ENCODE data around the gene KRT13. TPM values are rescaled to one million over a fixed set of nuclear protein-coding genes. Genes with fewer than 3 reads are reported as not detected.

KRT13 gene
- total and polyA plus RNA-seq, 2 donors (not counting 1 experiment from before 2014, with no cell fraction given) = not detected

- no peak overlapping the region for H3K4me3 ChIP-seq (replicated peaks in 1 of 4; ENCODE audit: control extremely low read depth in 1 of 4, insufficient read depth in 1 of 4, low read depth in 3 of 4, low read length in 4 of 4)
- H4K20me1 ChIP-seq (ENCODE audit: control insufficient read depth, extremely low read depth, insufficient read depth, low read length) = no peaks in the 10 kb centered on the region
- no peak overlapping the region for H3K27ac ChIP-seq (ENCODE audit: insufficient read depth, low read length)
- H3K79me2 ChIP-seq (ENCODE audit: control insufficient read depth, insufficient read depth, low read length) = no peaks in the 10 kb centered on the region
- no peak overlapping the region for H3K9ac ChIP-seq (ENCODE audit: insufficient read depth, low read length)
- H3K36me3 ChIP-seq (ENCODE audit: control insufficient read depth, insufficient read depth, low read length) = no peaks in the 10 kb centered on the region
- H3K9me3 ChIP-seq (ENCODE audit: control insufficient read depth, insufficient read depth, low read depth, low read length) = no peaks in the 10 kb centered on the region
- no peak for TF ChIP-seq CTCF (conservative IDR thresholded peaks at IDR 0.05 in 1 of 2, IDR thresholded peaks at IDR 0.05 in 1 of 2; ENCODE audit: low read depth in 1 of 2, low read length in 2 of 2)
- no peak for TF ChIP-seq EZH2 (IDR thresholded peaks at IDR 0.05; ENCODE audit: low read length, missing control alignments)
- DNase-seq (ENCODE audit: low read depth in 2 of 2) = peak in 1 of 2 donors; percentile 70
- H2AFZ ChIP-seq (ENCODE audit: low read length) = no peak overlapping the region
- H3K27me3 ChIP-seq (ENCODE audit: control insufficient read depth, insufficient read depth, low read length) = no peaks in the 10 kb centered on the region
- H3K4me1 ChIP-seq (ENCODE audit: control insufficient read depth, extremely low read depth, insufficient read depth, low read length) = peaks cover 15% of the 10 kb centered on the region
- H3K4me2 ChIP-seq (ENCODE audit: extremely low read depth, insufficient read depth, low read length) = no peak overlapping the region
These were observed 13.1 kb downstream of the KRT13 start for GRCh38 chr17:41492351-41492750.

- H3K79me2 ChIP-seq (ENCODE audit: control insufficient read depth, insufficient read depth, low read length) = no peaks in the 10 kb centered on the region
- no peaks in the 10 kb centered on the region for H4K20me1 ChIP-seq (ENCODE audit: control insufficient read depth, extremely low read depth, insufficient read depth, low read length)
- H3K36me3 ChIP-seq (ENCODE audit: control insufficient read depth, insufficient read depth, low read length) = no peaks in the 10 kb centered on the region
- H3K27me3 ChIP-seq (ENCODE audit: control insufficient read depth, insufficient read depth, low read length) = no peaks in the 10 kb centered on the region
- no peak for TF ChIP-seq CTCF (conservative IDR thresholded peaks at IDR 0.05 in 1 of 2, IDR thresholded peaks at IDR 0.05 in 1 of 2; ENCODE audit: low read depth in 1 of 2, low read length in 2 of 2)
- no peak overlapping the region for H3K27ac ChIP-seq (ENCODE audit: insufficient read depth, low read length)
- H3K4me1 ChIP-seq (ENCODE audit: control insufficient read depth, extremely low read depth, insufficient read depth, low read length) = peaks cover 11% of the 10 kb centered on the region
- H3K9ac ChIP-seq (ENCODE audit: insufficient read depth, low read length) = no peak overlapping the region
- no peaks in the 10 kb centered on the region for H3K9me3 ChIP-seq (ENCODE audit: control insufficient read depth, insufficient read depth, low read depth, low read length)
- no peak overlapping the region for H3K4me2 ChIP-seq (ENCODE audit: extremely low read depth, insufficient read depth, low read length)
- no peak overlapping the region for H2AFZ ChIP-seq (ENCODE audit: low read length)
- no peak overlapping the region for H3K4me3 ChIP-seq (replicated peaks in 1 of 4; ENCODE audit: control extremely low read depth in 1 of 4, insufficient read depth in 1 of 4, low read depth in 3 of 4, low read length in 4 of 4)
- no peak for DNase-seq (ENCODE audit: low read depth in 2 of 2)
These were observed 13.9 kb downstream of the KRT13 start for GRCh38 chr17:41491476-41491875.

GRCh38 chr17:41490000-41490990 lies 15.1 kb downstream of the KRT13 start:
- TF ChIP-seq EZH2 (IDR thresholded peaks at IDR 0.05; ENCODE audit: low read length, missing control alignments) (no peak), CTCF (conservative IDR thresholded peaks at IDR 0.05 in 1 of 2, IDR thresholded peaks at IDR 0.05 in 1 of 2; ENCODE audit: low read depth in 1 of 2, low read length in 2 of 2) (no peak)

More at GRCh38 chr17:41490000-41490990, 15.1 kb downstream of the KRT13 start:
- no peak overlapping the region for H3K4me2 ChIP-seq (ENCODE audit: extremely low read depth, insufficient read depth, low read length)
- H2AFZ ChIP-seq (ENCODE audit: low read length) = no peak overlapping the region
- no peaks in the 10 kb centered on the region for H3K79me2 ChIP-seq (ENCODE audit: control insufficient read depth, insufficient read depth, low read length)
- no peak overlapping the region for H3K9ac ChIP-seq (ENCODE audit: insufficient read depth, low read length)
- DNase-seq (ENCODE audit: low read depth in 2 of 2) = no peak
- peaks cover 11% of the 10 kb centered on the region for H3K4me1 ChIP-seq (ENCODE audit: control insufficient read depth, extremely low read depth, insufficient read depth, low read length)
- H3K36me3 ChIP-seq (ENCODE audit: control insufficient read depth, insufficient read depth, low read length) = no peaks in the 10 kb centered on the region
- no peak overlapping the region for H3K4me3 ChIP-seq (replicated peaks in 1 of 4; ENCODE audit: control extremely low read depth in 1 of 4, insufficient read depth in 1 of 4, low read depth in 3 of 4, low read length in 4 of 4)
- no peaks in the 10 kb centered on the region for H3K9me3 ChIP-seq (ENCODE audit: control insufficient read depth, insufficient read depth, low read depth, low read length)
- no peaks in the 10 kb centered on the region for H4K20me1 ChIP-seq (ENCODE audit: control insufficient read depth, extremely low read depth, insufficient read depth, low read length)
- H3K27me3 ChIP-seq (ENCODE audit: control insufficient read depth, insufficient read depth, low read length) = no peaks in the 10 kb centered on the region
- no peak overlapping the region for H3K27ac ChIP-seq (ENCODE audit: insufficient read depth, low read length)

Data from fibroblast of lung (primary cell).